B cell (primary cell): ENCODE measurements around the gene PSKH1. TPM values are rescaled to one million over a fixed set of nuclear protein-coding genes. Genes with fewer than 3 reads are reported as not detected.

Source experiments
- ATAC-seq: fragments of 200-7000 bp; cut with Tn5 transposase; one replicate; pipeline ENCODE4 v1.10.0; 2021; ENCODE audit warnings: low read depth, mild to moderate bottlenecking, moderate number of reproducible peaks, moderate library complexity
- CTCF ChIA-PET: fragments of 350-600 bp; sonication (Branson Sonifier 250); formaldehyde crosslinking; loops from one replicate; lab custom pipeline; 2021; ENCODE audit warnings: antibody characterized with exemption, inconsistent platforms; lab: Charles Lee
- POLR2A ChIA-PET: fragments of 350-600 bp; sonication (Branson Sonifier 250); formaldehyde crosslinking; loops from one replicate; lab custom pipeline; 2021; ENCODE audit warnings: antibody characterized with exemption; lab: Charles Lee
- DNase-seq: peaks from one replicate; pipeline ENCODE4 v3.0.0; 2013
- H2AFZ ChIP-seq: 2 replicates; pipeline ENCODE4 v1.6.1; 2012; ENCODE audit warnings: mild to moderate bottlenecking, low read depth, low read length; ENCODE audit not compliant: insufficient read depth, poor library complexity, severe bottlenecking
- H3K27ac ChIP-seq, 2 donors: 1 replicate in 1 of 2; 2 replicates in 1 of 2; pipeline ENCODE4 v1.5.1; 2012 to 2013; ENCODE audit warnings: low read length in 2 of 2, mild to moderate bottlenecking in 2 of 2, moderate library complexity in 1 of 2
- H3K27me3 ChIP-seq, 4 experiments: fragments of 200-600 bp in 1 of 4; sonication (generic) in 1 of 4; replicated peaks in 1 of 4; 1 replicate in 2 of 4; 2 replicates in 2 of 4; pipeline versions ENCODE4 v1.6.1 to v1.7.0; 2013 to 2016; ENCODE audit warnings: low read length in 3 of 4, mild to moderate bottlenecking in 2 of 4, mixed read lengths in 1 of 4, moderate library complexity in 1 of 4; ENCODE audit not compliant: insufficient read depth in 4 of 4, control insufficient read depth in 3 of 4; ENCODE audit errors: control extremely low read depth in 1 of 4
- H3K36me3 ChIP-seq, 2 experiments: replicated peaks in 1 of 2; 1 replicate in 1 of 2; 2 replicates in 1 of 2; pipeline versions ENCODE4 v1.6.1 to v1.7.1; 2013; ENCODE audit warnings: low read length in 1 of 2; ENCODE audit not compliant: insufficient read depth in 2 of 2, control insufficient read depth in 1 of 2; ENCODE audit errors: control extremely low read depth in 1 of 2, extremely low read depth in 1 of 2
- H3K4me1 ChIP-seq, 2 donors: fragments of 200-600 bp in 1 of 2; sonication (generic) in 1 of 2; 1 replicate in 1 of 2; 2 replicates in 1 of 2; pipeline versions ENCODE4 v1.5.1 to v1.6.1; 2013 to 2017; ENCODE audit warnings: low read length in 2 of 2; ENCODE audit not compliant: control insufficient read depth in 2 of 2, insufficient read depth in 2 of 2
- H3K4me2 ChIP-seq: replicated peaks from 2 replicates; pipeline ENCODE3; 2012; ENCODE audit warnings: mild to moderate bottlenecking, low read depth, low read length; ENCODE audit not compliant: poor library complexity, severe bottlenecking
- H3K4me3 ChIP-seq, 5 experiments: fragments of 200-600 bp in 1 of 5; sonication (generic) in 1 of 5; 1 replicate in 3 of 5; 2 replicates in 2 of 5; pipeline versions ENCODE4 v1.5.1 to v1.7.0; 2011 to 2016; ENCODE audit warnings: low read length in 4 of 5, mild to moderate bottlenecking in 4 of 5, low read depth in 2 of 5, control low read depth in 1 of 5, moderate library complexity in 1 of 5; ENCODE audit not compliant: insufficient read depth in 1 of 5; ENCODE audit errors: control extremely low read depth in 1 of 5, extremely low read depth in 1 of 5
- H3K79me2 ChIP-seq: fragments of 200-600 bp; sonication (generic); one replicate; pipeline ENCODE4 v1.6.0; 2016; ENCODE audit warnings: low read length; ENCODE audit not compliant: control insufficient read depth, insufficient read depth
- H3K9ac ChIP-seq: fragments of 200-600 bp; sonication (generic); 2 replicates; pipeline ENCODE4 v1.6.1; 2017; ENCODE audit warnings: mild to moderate bottlenecking, low read length, moderate library complexity
- H3K9me3 ChIP-seq, 3 donors: one replicate each; pipeline versions ENCODE4 v1.6.1 to v1.7.1; 2013; ENCODE audit warnings: low read length in 2 of 3; ENCODE audit not compliant: control insufficient read depth in 2 of 3, insufficient read depth in 1 of 3; ENCODE audit errors: control extremely low read depth in 1 of 3
- H4K20me1 ChIP-seq: 2 replicates; pipeline ENCODE4 v1.6.0; 2012; ENCODE audit warnings: mild to moderate bottlenecking, low read length; ENCODE audit not compliant: insufficient read depth, control insufficient read depth, poor library complexity, severe bottlenecking
- H3K27ac Mint-ChIP-seq: one replicate; pipeline ENCODE4 v1.8.0; 2021; ENCODE audit warnings: mixed read lengths
- H3K27me3 Mint-ChIP-seq: one replicate; pipeline ENCODE4 v1.8.0; 2021; ENCODE audit warnings: mixed read lengths
- H3K4me1 Mint-ChIP-seq: one replicate; pipeline ENCODE4 v1.8.0; 2021; ENCODE audit warnings: mixed read lengths
- H3K4me3 Mint-ChIP-seq: one replicate; pipeline ENCODE4 v1.8.0; 2021; ENCODE audit warnings: mixed read lengths
- H3K9me3 Mint-ChIP-seq: one replicate; pipeline ENCODE4 v1.8.0; 2022; ENCODE audit warnings: mixed read lengths; ENCODE audit not compliant: insufficient read depth
- EZH2 ChIP-seq: IDR thresholded peaks from 2 replicates; pipeline ENCODE4 v1.6.1; 2012; ENCODE audit warnings: borderline replicate concordance, low read depth, mild to moderate bottlenecking, moderate library complexity, low read length; ENCODE audit not compliant: insufficient read depth, poor library complexity, severe bottlenecking
- WGBS: methylation state at CpG from one replicate; pipeline ENCODE4 v1.1.5; 2013; ENCODE audit warnings: missing lambda C conversion rate; ENCODE audit not compliant: insufficient coverage; 5-methylcytosine and 5-hydroxymethylcytosine counted together
- intact Hi-C: fragments of 100-400 bp; cut with micrococcal nuclease; formaldehyde crosslinking; loops from one replicate; pipeline ENCODE4 v1.10.0; 2022
- polyA plus RNA-seq: library from polyadenylated mRNA; depleted of rRNA; stranded (reverse); fragments of >200 nt; gene quantifications from 2 replicates; pipeline ENCODE4 v1.2.3, GENCODE V29; 2012
- total RNA-seq, 2 donors: library from RNA; stranded (reverse); fragments of 120-200 nt in 1 of 2; gene quantifications; 1 replicate in 1 of 2; 2 replicates in 1 of 2; pipeline versions ENCODE4 v1.2.3 to v1.2.4, GENCODE V29; 2013 to 2022
- TF ChIP-seq, protein P1 (sequence below): fragments of 200-600 bp; IDR thresholded peaks from one replicate; pipeline ENCODE4 v1.8.0; 2022; ENCODE audit warnings: antibody characterized with exemption, mild to moderate bottlenecking

Gene PSKH1
- total and polyA plus RNA-seq, 2 donors (not counting 1 experiment from before 2014, with no cell fraction given) = 20.1 to 29.1 TPM

DNA sequence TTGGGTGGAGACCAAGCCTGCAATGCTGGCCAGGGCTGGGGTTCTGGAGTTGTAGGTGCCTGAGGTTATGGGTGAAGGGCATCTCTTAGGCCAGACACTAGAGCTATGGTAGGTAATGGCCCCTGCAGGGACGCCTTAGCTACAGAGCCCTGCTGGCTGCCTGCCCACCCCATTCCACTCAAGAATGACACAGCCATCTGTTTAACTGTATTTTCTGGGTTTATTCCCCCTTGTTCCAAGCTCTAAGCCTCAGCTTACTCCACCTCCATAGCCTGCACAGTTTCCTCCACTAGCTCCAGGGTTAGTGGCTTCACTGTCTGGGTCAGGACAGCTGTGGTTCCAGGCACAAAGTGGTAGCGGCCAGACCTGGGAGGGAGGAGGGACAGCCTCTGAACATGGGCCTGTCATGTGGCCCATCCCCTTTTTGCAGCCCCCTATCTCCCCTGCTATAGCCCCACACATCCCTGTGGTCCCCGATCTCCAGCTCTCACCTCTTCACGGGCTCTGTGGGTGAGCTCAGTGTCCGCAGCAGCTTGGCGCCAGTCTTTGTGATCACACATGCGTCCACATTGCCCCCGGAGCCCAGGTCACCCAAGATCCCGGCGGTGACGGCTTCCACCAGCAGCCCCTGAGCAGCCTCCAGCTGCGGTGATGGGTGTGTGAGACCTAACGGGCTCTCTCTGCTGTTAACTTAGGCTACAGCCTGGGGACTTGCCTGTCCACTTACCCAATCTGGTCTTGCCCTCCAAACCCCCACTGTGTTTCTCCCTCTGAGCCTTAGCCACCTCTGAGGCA, 41.4 kb downstream of the PSKH1 start:
- TF ChIP-seq, protein P1, sequence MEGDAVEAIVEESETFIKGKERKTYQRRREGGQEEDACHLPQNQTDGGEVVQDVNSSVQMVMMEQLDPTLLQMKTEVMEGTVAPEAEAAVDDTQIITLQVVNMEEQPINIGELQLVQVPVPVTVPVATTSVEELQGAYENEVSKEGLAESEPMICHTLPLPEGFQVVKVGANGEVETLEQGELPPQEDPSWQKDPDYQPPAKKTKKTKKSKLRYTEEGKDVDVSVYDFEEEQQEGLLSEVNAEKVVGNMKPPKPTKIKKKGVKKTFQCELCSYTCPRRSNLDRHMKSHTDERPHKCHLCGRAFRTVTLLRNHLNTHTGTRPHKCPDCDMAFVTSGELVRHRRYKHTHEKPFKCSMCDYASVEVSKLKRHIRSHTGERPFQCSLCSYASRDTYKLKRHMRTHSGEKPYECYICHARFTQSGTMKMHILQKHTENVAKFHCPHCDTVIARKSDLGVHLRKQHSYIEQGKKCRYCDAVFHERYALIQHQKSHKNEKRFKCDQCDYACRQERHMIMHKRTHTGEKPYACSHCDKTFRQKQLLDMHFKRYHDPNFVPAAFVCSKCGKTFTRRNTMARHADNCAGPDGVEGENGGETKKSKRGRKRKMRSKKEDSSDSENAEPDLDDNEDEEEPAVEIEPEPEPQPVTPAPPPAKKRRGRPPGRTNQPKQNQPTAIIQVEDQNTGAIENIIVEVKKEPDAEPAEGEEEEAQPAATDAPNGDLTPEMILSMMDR = no peak
- no peak for TF ChIP-seq EZH2
- H3K4me2 ChIP-seq = peak overlapping the region; percentile 91
- H3K27ac Mint-ChIP-seq = peak overlapping the region; percentile 99
- no peak overlapping the region for H3K4me3 ChIP-seq
- H3K4me3 Mint-ChIP-seq = peak overlapping the region; percentile 46
- H2AFZ ChIP-seq = no peak overlapping the region
- H3K4me1 Mint-ChIP-seq = peaks cover 22% of the 10 kb centered on the region
- H3K27ac ChIP-seq = peak overlapping the region in 1 of 2 donors; percentile 64
- no peaks in the 10 kb centered on the region for H3K27me3 Mint-ChIP-seq
- H4K20me1 ChIP-seq = peaks cover 37% of the 10 kb centered on the region
- no peaks in the 10 kb centered on the region for H3K9me3 ChIP-seq
- intact Hi-C loops = loop anchor here (1.0 to 5.0 kb wide), 8 partner anchors 34 to 442 kb away; partner anchors contain the start of genes CTCF, EDC4, GFOD2 and RANBP10
- ATAC-seq (no peak), DNase-seq (no peak)
- H3K36me3 ChIP-seq = peaks cover 7 to 42% of the 10 kb centered on the region in 2 experiments
- H3K27me3 ChIP-seq = no peaks in the 10 kb centered on the region
- POLR2A ChIA-PET = interaction anchor here (0.5 to 3.3 kb wide), 5 partner anchors 42 to 274 kb away, joined by 3 to 19 read pairs (median 4); partner anchors contain the start of genes ACD, NUTF2, PARD6A and PSKH1
- CTCF ChIA-PET = interaction anchor here (0.9 to 6.4 kb wide), 7 partner anchors 8 to 453 kb away, joined by 3 to 29 read pairs (median 5); partner anchors contain the start of genes ATP6V0D1 and NRN1L
- no peak overlapping the region for H3K9ac ChIP-seq
- over 99% methylated on average over 12 of the region's 13 CpGs for WGBS
- H3K4me1 ChIP-seq = peaks cover 15 to 28% of the 10 kb centered on the region in 2 donors
- H3K79me2 ChIP-seq = peaks cover 40% of the 10 kb centered on the region
- H3K9me3 Mint-ChIP-seq = no peaks in the 10 kb centered on the region

DNA sequence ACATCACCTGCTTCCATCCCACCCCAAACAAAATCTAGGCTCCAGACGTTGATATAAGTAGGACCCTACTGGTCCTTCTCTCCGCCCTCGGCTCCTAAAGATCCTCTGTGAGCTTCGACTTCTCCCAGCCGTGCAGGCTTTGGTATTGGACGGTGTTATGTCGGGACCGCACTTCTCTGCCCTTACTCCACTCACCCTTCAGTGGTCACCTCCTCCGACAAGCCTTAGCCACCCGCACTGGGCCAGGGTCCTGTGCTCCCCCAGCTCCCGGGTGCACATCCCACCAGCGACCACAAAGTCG, 42.0 kb downstream of the PSKH1 start:
- H3K79me2 ChIP-seq = peaks cover 41% of the 10 kb centered on the region
- Mint-ChIP-seq H3K27me3 (no peaks in the 10 kb centered on the region), H3K4me1 (peaks cover 26% of the 10 kb centered on the region), H3K9me3 (no peaks in the 10 kb centered on the region), H3K4me3 (peak overlapping the region; percentile 100), H3K27ac (peak overlapping the region; percentile 99)
- H4K20me1 ChIP-seq = peaks cover 32% of the 10 kb centered on the region
- peak overlapping the region; percentile 91 for H3K4me2 ChIP-seq
- ChIA-PET POLR2A (interaction anchor here (0.6 to 3.3 kb wide), 13 partner anchors 33 to 417 kb away, joined by 3 to 19 read pairs (median 3); partner anchors contain the start of genes ACD, DDX28, DUS2 and NUTF2), CTCF (interaction anchor here (1.0 to 6.4 kb wide), 13 partner anchors 9 to 388 kb away, joined by 3 to 29 read pairs (median 4); partner anchors contain the start of genes CARMIL2 and NRN1L)
- DNase-seq (no peak), ATAC-seq (no peak)
- intact Hi-C loops = loop anchor here (1.0 to 5.0 kb wide), 8 partner anchors 33 to 443 kb away; partner anchors contain the start of genes CTCF, EDC4, GFOD2 and RANBP10
- H3K36me3 ChIP-seq = peaks cover 7 to 36% of the 10 kb centered on the region in 2 experiments
- H3K27ac ChIP-seq = peak overlapping the region; percentile 64 to 67
- peak overlapping the region; percentile 95 for H3K9ac ChIP-seq
- H3K4me1 ChIP-seq = peaks cover 21 to 33% of the 10 kb centered on the region in 2 donors
- H3K27me3 ChIP-seq = no peaks in the 10 kb centered on the region
- whole genome bisulfite sequencing = 91% methylated on average over 13 of the region's 13 CpGs
- peak overlapping the region in 3 of 5 experiments; percentile 77 to 96 (median 96) for H3K4me3 ChIP-seq
- TF ChIP-seq, protein P1 = no peak
- no peak for TF ChIP-seq EZH2
- H2AFZ ChIP-seq = no peak overlapping the region
- H3K9me3 ChIP-seq = no peaks in the 10 kb centered on the region
